ENCODE data around the gene MARK1. TPM values are rescaled to one million over a fixed set of nuclear protein-coding genes. Genes with fewer than 3 reads are reported as not detected.

The MARK1 gene
- total RNA-seq, 4 donors from 2014 or later: 3.9 to 11.3 (median 6.6) TPM

GRCh38 chr1:220573836-220574235 is 45.9 kb downstream of the MARK1 start:
- TF ChIP-seq POLR2A (IDR thresholded peaks at IDR 0.05) (no peak), CTCF (IDR thresholded peaks at IDR 0.05) (no peak)
- peaks cover 0 to 16% (median 6%) of the 10 kb centered on the region in 3 donors for H3K4me1 ChIP-seq
- H3K36me3 ChIP-seq: no peaks in the 10 kb centered on the region
- no peaks in the 10 kb centered on the region for H3K27me3 ChIP-seq
- peaks cover 0 to 26% (median 13%) of the 10 kb centered on the region in 3 donors for H3K9me3 ChIP-seq
- no peak for DNase-seq
- H3K4me3 ChIP-seq: no peak overlapping the region
- intact Hi-C loops (cut with DNase I): no loop called here
- H3K27ac ChIP-seq: no peak overlapping the region

GRCh38 chr1:220575718-220576497 is 48.0 kb downstream of the MARK1 start:
- TF ChIP-seq CTCF (IDR thresholded peaks at IDR 0.05) (no peak), POLR2A (IDR thresholded peaks at IDR 0.05) (no peak)
- no peaks in the 10 kb centered on the region for H3K36me3 ChIP-seq
- H3K4me1 ChIP-seq: peaks cover 0 to 27% (median 8%) of the 10 kb centered on the region in 3 donors
- H3K4me3 ChIP-seq: no peak overlapping the region
- intact Hi-C loops (cut with DNase I): no loop called here
- peaks cover 0 to 26% (median 13%) of the 10 kb centered on the region in 3 donors for H3K9me3 ChIP-seq
- H3K27ac ChIP-seq: no peak overlapping the region
- no peak for DNase-seq
- WGBS, 2 donors: 62 to 80% methylated on average over 6 of the region's 6 CpGs
- H3K27me3 ChIP-seq: no peaks in the 10 kb centered on the region

GRCh38 chr1:220577926-220578325 is 50.0 kb downstream of the MARK1 start:
- no peak overlapping the region for H3K4me3 ChIP-seq
- WGBS, 2 donors: 45 to 57% methylated on average over 1 of the region's 1 CpG
- peaks cover 0 to 27% (median 8%) of the 10 kb centered on the region in 3 donors for H3K4me1 ChIP-seq
- H3K36me3 ChIP-seq: no peaks in the 10 kb centered on the region
- intact Hi-C loops (cut with DNase I): no loop called here
- peaks cover 0 to 26% (median 13%) of the 10 kb centered on the region in 3 donors for H3K9me3 ChIP-seq
- H3K27me3 ChIP-seq: no peaks in the 10 kb centered on the region
- TF ChIP-seq POLR2A (IDR thresholded peaks at IDR 0.05): no peak
- no peak for TF ChIP-seq CTCF (IDR thresholded peaks at IDR 0.05)
- H3K27ac ChIP-seq: peak overlapping the region in 2 of 4 donors; percentile 10 to 44
- no peak for DNase-seq

- Histone ChIP-seq H3K27me3 (no peaks in the 10 kb centered on the region), H3K9me3 (peaks cover 0 to 12% (median 3%) of the 10 kb centered on the region in 3 donors), H3K4me3 (no peak overlapping the region), H3K4me1 (peaks cover 0 to 27% (median 8%) of the 10 kb centered on the region in 3 donors), H3K36me3 (no peaks in the 10 kb centered on the region), H3K27ac (peak overlapping the region in 3 of 4 donors; percentile 4 to 44 (median 43))
- 31 to 46% methylated on average over 6 of the region's 6 CpGs for WGBS, 2 donors
- intact Hi-C loops (cut with DNase I): no loop called here
- DNase-seq: no peak
- no peak for TF ChIP-seq POLR2A (IDR thresholded peaks at IDR 0.05)
- no peak for TF ChIP-seq CTCF (IDR thresholded peaks at IDR 0.05)
Measured at GRCh38 chr1:220579317-220579716, 51.4 kb downstream of the MARK1 start.

GRCh38 chr1:220592714-220593113 is 64.8 kb downstream of the MARK1 start:
- no peaks in the 10 kb centered on the region for H3K27me3 ChIP-seq
- intact Hi-C loops (cut with DNase I): no loop called here

More at GRCh38 chr1:220592714-220593113, 64.8 kb downstream of the MARK1 start:
- TF ChIP-seq CTCF (IDR thresholded peaks at IDR 0.05) (no peak), POLR2A (IDR thresholded peaks at IDR 0.05) (no peak)
- Histone ChIP-seq H3K36me3 (peaks cover 0 to 13% (median 0%) of the 10 kb centered on the region in 3 donors), H3K27ac (no peak overlapping the region), H3K4me3 (no peak overlapping the region), H3K4me1 (no peaks in the 10 kb centered on the region), H3K9me3 (no peaks in the 10 kb centered on the region)
- DNase-seq: no peak

Measured in esophagus squamous epithelium (tissue), 5 donors.